ACC112 (cell line): Measurements from ENCODE around the gene SLC26A1.

Experiments
- H2AFZ ChIP-seq: fragments of 200-600 bp; sonication (generic); one replicate; pipeline ENCODE4 v1.6.0; 2017; ENCODE audit warnings: antibody characterized with exemption, low read length; ENCODE audit not compliant: unreplicated experiment
- H3K27ac ChIP-seq: fragments of 200-600 bp; sonication (generic); 2 replicates; pipeline ENCODE4 v1.5.1; 2014; ENCODE audit warnings: low read depth, mild to moderate bottlenecking, antibody characterized with exemption, low read length, moderate library complexity
- H3K27me3 ChIP-seq: fragments of 200-600 bp; sonication (generic); 2 replicates; pipeline ENCODE4 v1.6.1; 2014; ENCODE audit warnings: mild to moderate bottlenecking, antibody characterized with exemption, low read length, moderate library complexity, mixed read lengths; ENCODE audit not compliant: insufficient read depth
- H3K36me3 ChIP-seq: fragments of 200-600 bp; sonication (generic); 2 replicates; pipeline ENCODE4 v1.6.1; 2016; ENCODE audit warnings: mild to moderate bottlenecking, antibody characterized with exemption, low read length, moderate library complexity, mixed read lengths; ENCODE audit not compliant: insufficient read depth
- H3K4me1 ChIP-seq: fragments of 200-600 bp; sonication (generic); one replicate; pipeline ENCODE4 v1.6.1; 2016; ENCODE audit warnings: low read length, mixed read lengths; ENCODE audit not compliant: insufficient read depth, unreplicated experiment, control insufficient read depth
- H3K4me3 ChIP-seq: fragments of 200-600 bp; sonication (generic); 2 replicates; pipeline ENCODE4 v1.5.1; 2014; ENCODE audit warnings: mild to moderate bottlenecking, low read depth, low read length
- H3K79me2 ChIP-seq: fragments of 200-600 bp; sonication (generic); one replicate; pipeline ENCODE4 v1.6.0; 2016; ENCODE audit warnings: low read length; ENCODE audit not compliant: control insufficient read depth, unreplicated experiment, insufficient read depth

The SLC26A1 gene

DNA sequence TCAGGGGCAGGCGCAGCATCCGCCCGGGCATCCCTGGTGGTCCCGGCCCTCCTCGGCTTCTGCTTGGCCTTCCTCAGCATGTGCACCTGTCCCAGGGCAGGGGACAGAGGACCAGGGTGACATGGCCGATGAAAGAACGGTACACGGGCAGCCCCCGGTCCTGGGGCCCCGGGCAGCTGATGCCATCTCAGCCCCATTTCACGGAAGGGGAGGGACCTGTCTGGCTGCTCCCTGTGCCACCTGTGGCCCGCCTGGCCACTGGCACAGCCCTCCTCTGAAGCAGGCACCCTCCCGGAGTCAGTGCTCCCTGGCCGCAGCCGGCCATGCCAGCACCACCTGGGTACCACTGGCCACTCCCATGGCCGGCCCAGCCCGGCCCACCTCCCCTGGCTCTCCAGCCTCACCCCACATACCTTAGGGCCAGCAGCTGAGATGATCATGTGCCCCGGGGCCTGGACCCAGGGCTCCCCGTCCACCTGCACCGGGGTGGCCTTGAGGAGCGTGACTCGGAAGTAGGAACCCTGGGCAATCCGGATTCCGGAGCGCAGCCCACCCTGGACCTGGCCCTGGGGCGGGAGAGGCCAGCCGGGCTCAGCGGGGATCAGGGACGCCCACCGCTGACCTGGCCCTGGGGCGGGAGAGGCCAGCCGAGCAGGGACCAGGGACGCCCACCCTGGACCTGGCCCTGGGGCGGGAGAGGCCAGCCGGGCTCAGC lies 32.4 kb downstream of the SLC26A1 start:
- Histone ChIP-seq H3K4me1 (no peaks in the 10 kb centered on the region), H2AFZ (no peak overlapping the region), H3K79me2 (no peaks in the 10 kb centered on the region), H3K27me3 (no peaks in the 10 kb centered on the region), H3K27ac (no peak overlapping the region), H3K36me3 (peaks cover 2% of the 10 kb centered on the region; the same call in 1 of the 2 replicates), H3K4me3 (no peak overlapping the region)

GRCh38 chr4:960140-960635 lies 33.0 kb downstream of the SLC26A1 start:
- H2AFZ ChIP-seq, result no peak overlapping the region
- H3K27me3 ChIP-seq, result no peaks in the 10 kb centered on the region
- no peaks in the 10 kb centered on the region for H3K79me2 ChIP-seq
- no peak overlapping the region for H3K4me3 ChIP-seq
- H3K4me1 ChIP-seq, result no peaks in the 10 kb centered on the region
- no peak overlapping the region for H3K27ac ChIP-seq
- H3K36me3 ChIP-seq, result peaks cover 2% of the 10 kb centered on the region; the same call in 1 of the 2 replicates

DNA sequence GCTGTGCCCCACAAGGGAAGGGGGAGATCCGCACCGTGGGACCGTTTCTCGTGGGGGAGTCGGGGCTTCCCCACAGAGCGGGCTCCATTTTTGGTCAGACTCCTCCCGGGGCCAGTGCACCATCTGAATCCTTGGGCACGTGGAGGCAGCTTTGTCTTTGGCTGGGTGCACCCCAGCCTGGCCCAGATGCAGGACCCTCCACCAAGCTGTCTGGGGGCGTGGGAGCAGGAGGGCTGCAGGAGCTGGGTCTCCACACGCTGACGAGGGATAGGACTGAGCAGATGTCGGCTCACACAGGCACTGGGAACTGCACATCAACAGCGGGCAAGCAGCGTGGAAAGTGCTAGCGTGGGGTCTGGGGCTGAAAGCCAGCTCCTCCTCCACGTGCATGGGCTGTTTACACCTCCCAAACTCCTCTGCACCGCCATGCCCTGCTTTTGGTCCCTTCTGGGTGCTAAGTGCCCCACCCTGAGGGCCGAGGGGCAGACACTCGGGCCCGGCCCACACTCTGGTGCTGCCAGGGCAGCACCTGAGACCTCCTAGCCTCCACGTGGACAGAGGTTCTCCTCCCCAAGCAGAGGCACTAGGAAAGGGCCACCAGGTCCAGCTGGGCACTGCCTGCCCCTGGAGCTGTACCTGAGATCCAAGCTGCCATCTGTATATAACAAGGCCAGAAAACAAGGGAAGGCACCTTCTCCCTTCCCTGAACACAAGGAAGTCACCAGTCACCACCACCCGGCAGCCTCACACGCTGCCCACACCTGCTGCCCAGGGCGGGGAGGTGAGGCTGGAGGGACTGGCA lies 33.7 kb downstream of the SLC26A1 start:
- Histone ChIP-seq H3K27ac (no peak overlapping the region), H3K36me3 (peaks cover 2% of the 10 kb centered on the region; the same call in 1 of the 2 replicates), H3K27me3 (no peaks in the 10 kb centered on the region)

GRCh38 chr4:958696-959337 lies 34.4 kb downstream of the SLC26A1 start:
- Histone ChIP-seq H3K4me1 (no peaks in the 10 kb centered on the region), H3K79me2 (no peaks in the 10 kb centered on the region), H2AFZ (no peak overlapping the region), H3K27ac (no peak overlapping the region), H3K4me3 (no peak overlapping the region), H3K36me3 (peaks cover 2% of the 10 kb centered on the region; the same call in 1 of the 2 replicates), H3K27me3 (no peaks in the 10 kb centered on the region)

More for the DNA sequence above, 33.7 kb downstream of the SLC26A1 start:
- H3K4me1 ChIP-seq, result no peaks in the 10 kb centered on the region
- no peak overlapping the region for H3K4me3 ChIP-seq
- H3K79me2 ChIP-seq, result no peaks in the 10 kb centered on the region
- no peak overlapping the region for H2AFZ ChIP-seq

DNA sequence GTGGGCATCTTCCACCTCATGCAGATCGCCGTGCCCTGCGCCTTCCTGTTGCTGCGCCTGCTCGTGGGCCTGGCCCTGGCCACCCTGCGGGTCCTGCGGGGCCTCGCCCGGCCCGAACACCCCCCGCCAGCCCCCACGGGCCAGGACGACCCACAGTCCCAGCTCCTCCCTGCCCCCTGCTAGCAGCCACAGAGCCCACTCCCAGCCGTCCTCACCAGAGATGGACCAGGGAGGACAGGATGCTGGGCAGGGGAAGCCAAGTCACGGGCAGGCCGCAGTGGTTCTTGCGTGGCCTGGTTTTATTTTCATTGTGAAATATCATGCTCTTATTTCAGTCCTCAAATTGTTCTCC lies 34.9 kb downstream of the SLC26A1 start:
- Histone ChIP-seq H3K4me3 (no peak overlapping the region), H3K36me3 (peaks cover 2% of the 10 kb centered on the region; the same call in 1 of the 2 replicates), H2AFZ (no peak overlapping the region), H3K27me3 (no peaks in the 10 kb centered on the region), H3K79me2 (no peaks in the 10 kb centered on the region), H3K4me1 (no peaks in the 10 kb centered on the region), H3K27ac (no peak overlapping the region)

DNA sequence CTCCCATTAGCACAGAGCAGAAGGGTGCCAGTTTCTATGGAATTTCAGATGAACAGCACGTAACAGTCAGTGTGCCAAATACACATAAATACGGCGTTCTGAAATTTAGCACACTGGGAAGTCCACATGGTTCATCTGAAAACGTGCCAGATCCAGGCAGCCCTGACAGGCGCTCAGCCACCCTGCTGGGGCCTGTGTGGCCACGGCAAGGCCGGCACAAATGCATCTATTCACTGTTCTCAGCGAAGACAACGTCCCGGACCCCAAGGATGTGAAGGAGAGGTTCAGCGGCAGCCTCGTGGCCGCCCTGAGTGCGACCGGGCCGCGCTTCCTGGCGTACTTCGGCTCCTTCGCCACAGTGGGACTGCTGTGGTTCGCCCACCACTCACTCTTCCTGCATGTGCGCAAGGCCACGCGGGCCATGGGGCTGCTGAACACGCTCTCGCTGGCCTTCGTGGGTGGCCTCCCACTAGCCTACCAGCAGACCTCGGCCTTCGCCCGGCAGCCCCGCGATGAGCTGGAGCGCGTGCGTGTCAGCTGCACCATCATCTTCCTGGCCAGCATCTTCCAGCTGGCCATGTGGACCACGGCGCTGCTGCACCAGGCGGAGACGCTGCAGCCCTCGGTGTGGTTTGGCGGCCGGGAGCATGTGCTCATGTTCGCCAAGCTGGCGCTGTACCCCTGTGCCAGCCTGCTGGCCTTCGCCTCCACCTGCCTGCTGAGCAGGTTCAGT lies 35.5 kb downstream of the SLC26A1 start:
- H3K4me3 ChIP-seq, result no peak overlapping the region
- no peak overlapping the region for H2AFZ ChIP-seq
- H3K79me2 ChIP-seq, result no peaks in the 10 kb centered on the region
- H3K27me3 ChIP-seq, result no peaks in the 10 kb centered on the region
- no peaks in the 10 kb centered on the region for H3K4me1 ChIP-seq
- H3K27ac ChIP-seq, result no peak overlapping the region
- peaks cover 2% of the 10 kb centered on the region; the same call in 1 of the 2 replicates for H3K36me3 ChIP-seq

DNA sequence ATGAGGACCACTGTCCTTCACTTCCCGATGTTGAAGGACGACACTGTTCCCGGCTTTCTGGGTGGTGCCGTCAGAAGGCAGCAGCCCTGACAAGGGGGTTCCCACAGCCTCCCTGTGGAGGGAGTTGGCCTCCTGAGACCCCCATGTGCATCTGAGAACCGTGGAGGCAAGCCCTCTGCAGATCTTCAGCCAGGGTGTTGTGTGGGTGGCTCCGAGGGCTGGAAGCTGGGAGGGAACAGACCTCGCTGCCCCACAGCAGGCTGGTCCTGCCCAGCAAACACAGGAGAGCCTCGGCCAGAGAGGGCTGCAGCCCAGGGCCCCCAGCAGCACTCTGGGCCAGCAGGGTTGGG lies 36.0 kb downstream of the SLC26A1 start:
- H2AFZ ChIP-seq, result no peak overlapping the region
- H3K27me3 ChIP-seq, result no peaks in the 10 kb centered on the region
- no peaks in the 10 kb centered on the region for H3K79me2 ChIP-seq
- H3K36me3 ChIP-seq, result peaks cover 2% of the 10 kb centered on the region; the same call in 1 of the 2 replicates
- H3K4me3 ChIP-seq, result no peak overlapping the region
- no peaks in the 10 kb centered on the region for H3K4me1 ChIP-seq
- no peak overlapping the region for H3K27ac ChIP-seq

GRCh38 chr4:956531-957230 lies 36.5 kb downstream of the SLC26A1 start:
- Histone ChIP-seq H3K27ac (no peak overlapping the region), H2AFZ (no peak overlapping the region), H3K27me3 (no peaks in the 10 kb centered on the region), H3K4me1 (no peaks in the 10 kb centered on the region), H3K4me3 (no peak overlapping the region), H3K36me3 (peaks cover 2% of the 10 kb centered on the region; the same call in 1 of the 2 replicates), H3K79me2 (no peaks in the 10 kb centered on the region)

GRCh38 chr4:955931-956381 lies 37.2 kb downstream of the SLC26A1 start:
- Histone ChIP-seq H3K27ac (no peak overlapping the region), H3K4me1 (no peaks in the 10 kb centered on the region), H3K27me3 (no peaks in the 10 kb centered on the region), H2AFZ (no peak overlapping the region), H3K36me3 (peaks cover 2% of the 10 kb centered on the region; the same call in 1 of the 2 replicates), H3K4me3 (no peak overlapping the region), H3K79me2 (no peaks in the 10 kb centered on the region)
